Epithelial cell of esophagus (primary cell): ENCODE measurements around the gene ELAVL1.

Source experiments
- DNase-seq: peaks from one replicate; pipeline ENCODE4 v3.0.0; 2010; ENCODE audit warnings: low read depth
- H3K4me3 ChIP-seq: 2 replicates; pipeline ENCODE4 v1.5.1; 2011; ENCODE audit warnings: mild to moderate bottlenecking, low read length, control low read depth
- CTCF ChIP-seq: IDR thresholded peaks from 2 replicates; pipeline ENCODE4 v1.5.1; 2011; ENCODE audit warnings: low read depth, mild to moderate bottlenecking, low read length, control low read depth, inconsistent platforms; ENCODE audit not compliant: insufficient read depth; ENCODE audit errors: missing control alignments

The ELAVL1 gene

GRCh38 chr19:7910321-7911161 is 94.9 kb downstream of the ELAVL1 start:
- H3K4me3 ChIP-seq, result no peak overlapping the region
- no peak for TF ChIP-seq CTCF
- no peak for DNase-seq

GRCh38 chr19:7909471-7910067 is 95.9 kb downstream of the ELAVL1 start:
- DNase-seq, result no peak
- no peak overlapping the region for H3K4me3 ChIP-seq
- no peak for TF ChIP-seq CTCF

- TF ChIP-seq CTCF, result no peak
- H3K4me3 ChIP-seq, result no peak overlapping the region
- no peak for DNase-seq
Observed at GRCh38 chr19:7908742-7909461, 96.5 kb downstream of the ELAVL1 start.
